Epithelial cell of proximal tubule (primary cell): ENCODE data around the gene ARID2. TPM values are rescaled to one million over a fixed set of nuclear protein-coding genes. Genes with fewer than 3 reads are reported as not detected.

Source experiments
- DNase-seq: peaks from one replicate; pipeline ENCODE4 v3.0.0-alpha.2; 2011; ENCODE audit warnings: low read depth
- H3K4me3 ChIP-seq: 2 replicates; pipeline ENCODE4 v1.5.1; 2011; ENCODE audit warnings: low read depth, mild to moderate bottlenecking, low read length
- total RNA-seq: library from RNA; depleted of rRNA; stranded (reverse); fragments of >200 nt; gene quantifications from 2 replicates; pipeline ENCODE4 v1.2.3, GENCODE V29; 2015
- TF ChIP-seq, protein P1 (sequence below): conservative IDR thresholded peaks from 2 replicates; pipeline ENCODE4 v1.5.1; 2012; ENCODE audit warnings: low read depth, mild to moderate bottlenecking, low read length

The ARID2 gene
- total RNA-seq, 1 donor from 2014 or later, result 9.6 TPM

DNA sequence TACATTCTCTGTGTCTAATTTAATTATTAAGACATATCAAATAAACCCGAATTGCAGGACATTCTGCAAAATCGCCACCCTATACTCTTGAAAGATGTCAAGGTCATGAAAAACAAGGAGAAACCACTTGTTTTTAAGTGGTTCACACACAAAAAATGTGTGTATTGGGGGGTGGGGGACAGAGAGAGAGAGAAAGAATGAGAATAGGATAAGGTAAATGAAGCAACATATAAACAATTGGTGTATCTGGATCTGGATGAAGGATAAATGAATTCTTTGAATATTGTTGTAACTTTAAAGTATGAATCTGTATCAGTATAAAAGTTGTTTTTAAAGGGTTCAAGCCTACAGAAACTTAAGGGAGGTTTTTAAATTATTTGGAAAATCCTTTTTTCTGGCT is 72.1 kb downstream of the ARID2 start:
- TF ChIP-seq, protein P1, sequence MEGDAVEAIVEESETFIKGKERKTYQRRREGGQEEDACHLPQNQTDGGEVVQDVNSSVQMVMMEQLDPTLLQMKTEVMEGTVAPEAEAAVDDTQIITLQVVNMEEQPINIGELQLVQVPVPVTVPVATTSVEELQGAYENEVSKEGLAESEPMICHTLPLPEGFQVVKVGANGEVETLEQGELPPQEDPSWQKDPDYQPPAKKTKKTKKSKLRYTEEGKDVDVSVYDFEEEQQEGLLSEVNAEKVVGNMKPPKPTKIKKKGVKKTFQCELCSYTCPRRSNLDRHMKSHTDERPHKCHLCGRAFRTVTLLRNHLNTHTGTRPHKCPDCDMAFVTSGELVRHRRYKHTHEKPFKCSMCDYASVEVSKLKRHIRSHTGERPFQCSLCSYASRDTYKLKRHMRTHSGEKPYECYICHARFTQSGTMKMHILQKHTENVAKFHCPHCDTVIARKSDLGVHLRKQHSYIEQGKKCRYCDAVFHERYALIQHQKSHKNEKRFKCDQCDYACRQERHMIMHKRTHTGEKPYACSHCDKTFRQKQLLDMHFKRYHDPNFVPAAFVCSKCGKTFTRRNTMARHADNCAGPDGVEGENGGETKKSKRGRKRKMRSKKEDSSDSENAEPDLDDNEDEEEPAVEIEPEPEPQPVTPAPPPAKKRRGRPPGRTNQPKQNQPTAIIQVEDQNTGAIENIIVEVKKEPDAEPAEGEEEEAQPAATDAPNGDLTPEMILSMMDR, result no peak
- no peak overlapping the region for H3K4me3 ChIP-seq
- DNase-seq, result no peak

DNA sequence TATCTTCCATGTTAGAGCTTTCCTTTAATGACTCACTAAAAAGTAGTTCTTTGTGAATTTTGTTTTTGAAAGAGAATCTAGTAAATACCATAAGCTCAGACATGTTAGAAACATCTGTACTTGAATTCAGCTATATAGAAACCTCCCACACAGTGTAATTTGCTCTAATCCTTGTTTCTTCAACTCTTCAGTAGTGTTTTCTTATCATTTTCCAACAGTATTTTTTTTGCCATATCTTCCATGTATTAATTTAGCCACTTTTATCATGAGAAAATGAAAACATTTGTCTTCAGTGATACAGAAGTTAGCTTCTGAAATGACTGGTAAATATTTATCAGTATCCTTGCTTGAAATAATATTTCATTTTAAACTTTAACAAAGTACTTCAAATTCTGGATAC is 73.6 kb downstream of the ARID2 start:
- H3K4me3 ChIP-seq, result no peak overlapping the region
- TF ChIP-seq, protein P1, result no peak
- no peak for DNase-seq

- no peak for DNase-seq
- no peak overlapping the region for H3K4me3 ChIP-seq
- TF ChIP-seq, protein P1, result no peak
Observed at GRCh38 chr12:45816652-45817051, 87.1 kb downstream of the ARID2 start.

GRCh38 chr12:45827974-45828373 is 98.5 kb downstream of the ARID2 start:
- DNase-seq, result no peak
- TF ChIP-seq, protein P1, result no peak
- H3K4me3 ChIP-seq, result no peak overlapping the region

GRCh38 chr12:45828402-45828801 is 98.9 kb downstream of the ARID2 start:
- DNase-seq, result no peak
- H3K4me3 ChIP-seq, result no peak overlapping the region
- TF ChIP-seq, protein P1, result no peak

DNA sequence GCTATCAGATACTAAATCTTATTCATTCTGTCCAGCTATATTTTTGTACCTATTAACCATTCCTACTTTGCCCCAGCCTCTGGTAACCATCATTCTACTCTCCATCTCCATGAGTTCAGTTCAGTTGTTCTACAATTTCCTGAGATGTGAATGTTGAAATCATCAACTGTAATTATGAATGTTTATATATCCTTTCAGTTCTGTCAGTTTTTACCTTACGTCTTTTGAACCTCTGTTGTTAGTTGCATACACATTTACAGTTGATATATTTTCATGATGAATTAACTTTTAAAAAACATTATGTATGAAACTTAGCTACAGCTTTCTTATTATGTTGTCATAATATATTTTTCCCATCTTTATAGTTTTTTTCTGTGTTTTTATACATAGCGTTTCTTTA is 102.1 kb downstream of the ARID2 start:
- TF ChIP-seq, protein P1, result no peak
- no peak overlapping the region for H3K4me3 ChIP-seq
- DNase-seq, result no peak

GRCh38 chr12:45833401-45833800 is 103.9 kb downstream of the ARID2 start:
- DNase-seq, result no peak
- H3K4me3 ChIP-seq, result no peak overlapping the region
- TF ChIP-seq, protein P1, result no peak
